ENCODE measurements around the gene CENPX. TPM values are rescaled to one million over a fixed set of nuclear protein-coding genes. Genes with fewer than 3 reads are reported as not detected.
A peak's percentile ranks its signal among the peaks of the same experiment; 100 is the strongest.

The CENPX gene
- total and polyA plus RNA-seq, 2 of the 13 experiments (the other 11 are each of a cell fraction or from before 2014, with no cell fraction given), result 92.7 to 170 TPM

GRCh38 chr17:81995463-81996231, 27.0 kb downstream of the CENPX start (continued):
- peak; percentile 28; the same call in 1 of the 2 replicates for TF ChIP-seq ZNF276 (CRISPR knock-in tag; IDR thresholded peaks at IDR 0.05; ENCODE audit: low read depth)
- no peak; the same call in 1 of the 2 replicates for TF ChIP-seq ZNF574 (CRISPR knock-in tag; IDR thresholded peaks at IDR 0.05)
- peak; percentile 46; the same call in 1 of the 2 replicates for TF ChIP-seq ZNF563 (CRISPR knock-in tag; IDR thresholded peaks at IDR 0.05)
- TF ChIP-seq RCOR2 (CRISPR knock-in tag; IDR thresholded peaks at IDR 0.05), result peak; percentile 67; the same call in 1 of the 2 replicates
- TF ChIP-seq HDAC6 (IDR thresholded peaks at IDR 0.05; ENCODE audit: low read depth, low read length), result no peak
- peak; percentile 55 for TF ChIP-seq HOXA9 (CRISPR knock-in tag; IDR thresholded peaks at IDR 0.05; ENCODE audit: borderline replicate concordance)
- no peak for TF ChIP-seq DDIT3 (CRISPR knock-in tag; IDR thresholded peaks at IDR 0.05)
- TF ChIP-seq DPF2 (CRISPR knock-in tag; IDR thresholded peaks at IDR 0.05; ENCODE audit: borderline replicate concordance, low read depth), result no peak; the same call in none of the 2 replicates
- no peak for TF ChIP-seq JDP2 (CRISPR knock-in tag; IDR thresholded peaks at IDR 0.05; ENCODE audit: borderline replicate concordance)
- TF ChIP-seq HNRNPLL (IDR thresholded peaks at IDR 0.05; ENCODE audit: low read depth, low read length, poor library complexity, severe bottlenecking), result no peak
- TF ChIP-seq ZSCAN9 (CRISPR knock-in tag; IDR thresholded peaks at IDR 0.05; ENCODE audit: borderline replicate concordance), result peak; percentile 59; the same call in 1 of the 2 replicates
- no peak for TF ChIP-seq ZNF792 (CRISPR knock-in tag; IDR thresholded peaks at IDR 0.05)
- 0 out of 2 replicates have a peak, but pooled peaks have one; percentile 30 for TF ChIP-seq ZBTB43 (CRISPR knock-in tag; conservative IDR thresholded peaks at IDR 0.05)
- TF ChIP-seq SP1 (IDR thresholded peaks at IDR 0.05), result no peak
- TF ChIP-seq SP1 (CRISPR knock-in tag; IDR thresholded peaks at IDR 0.05), result peak; percentile 55
- no peak for TF ChIP-seq SOX6 (IDR thresholded peaks at IDR 0.05)
- TF ChIP-seq SOX6 (CRISPR knock-in tag; IDR thresholded peaks at IDR 0.05), result no peak
- TF ChIP-seq SALL2 (CRISPR knock-in tag; IDR thresholded peaks at IDR 0.05), result no peak
- TF ChIP-seq PHF8 (CRISPR knock-in tag; IDR thresholded peaks at IDR 0.05), result peak; percentile 82
- no peak; the same call in none of the 2 replicates for TF ChIP-seq ZMYM2 (CRISPR knock-in tag; IDR thresholded peaks at IDR 0.05)
- TF ChIP-seq HES4 (CRISPR knock-in tag; IDR thresholded peaks at IDR 0.05; ENCODE audit: borderline replicate concordance), result no peak; the same call in 1 of the 2 replicates
- TF ChIP-seq ZBTB7B (CRISPR knock-in tag; IDR thresholded peaks at IDR 0.05), result peak; percentile 83

All from HepG2 (cell line).